K562 (cell line): ENCODE data around the gene PDE6C. TPM values are rescaled to one million over a fixed set of nuclear protein-coding genes. Genes with fewer than 3 reads are reported as not detected.
A peak's percentile ranks its signal among the peaks of the same experiment; 100 is the strongest.

Source experiments
- ATAC-seq: fragments of 200-7000 bp; cut with Tn5 transposase; 3 replicates; pipeline ENCODE4 v1.9.1; 2020; ENCODE audit warnings: moderate library complexity
- BruUV-seq: library from RNA; stranded (reverse); fragments of 400-500 nt; replicated peaks from 2 replicates; lab custom pipeline; 2021; lab: Mats Ljungman, UMichigan
- CTCF ChIA-PET: fragments of 300-600 bp; formaldehyde crosslinking; extraction: SDS; loops from one replicate; lab custom pipeline; 2021; ENCODE audit warnings: low intra/inter-chr PET ratio; lab: Yijun Ruan, JAX
- POLR2A ChIA-PET: fragments of 300-600, 350-650 bp; sonication (Branson Sonifier 250); formaldehyde crosslinking; extraction: SDS; loops from one replicate; lab custom pipeline; 2021; ENCODE audit warnings: antibody characterized with exemption, inconsistent platforms; lab: Yijun Ruan, JAX
- DNase-seq, 4 experiments: peaks; one replicate each; pipeline versions ENCODE4 v3.0.0 to v3.0.0-alpha.2; 2011 to 2018; ENCODE audit warnings: low spot score in 3 of 4, mixed read lengths in 3 of 4; ENCODE audit errors: extremely low read depth in 1 of 4
- FAIRE-seq: peaks from 2 replicates; lab custom pipeline; 2011; peaks lifted over from hg19 to GRCh38; lab: Jason Lieb, UNC
- H2AFZ ChIP-seq: 2 replicates; pipeline ENCODE4 v1.6.0; 2011; ENCODE audit warnings: low read depth, low read length, control low read depth, inconsistent platforms
- H3K27ac ChIP-seq: fragments of 200-600 bp; 3 replicates; pipeline ENCODE4 v1.8.0; 2011; ENCODE audit warnings: low read depth, mild to moderate bottlenecking, control low read depth, inconsistent platforms, low read length, moderate library complexity, mixed read lengths; ENCODE audit errors: extremely low read depth
- H3K27me3 ChIP-seq, 2 experiments: fragments of 300-600 bp in 1 of 2; 2 replicates in 1 of 2; 3 replicates in 1 of 2; pipeline versions ENCODE4 v1.6.0 to v1.8.0; 2011; ENCODE audit warnings: inconsistent platforms in 2 of 2, low read length in 2 of 2, mild to moderate bottlenecking in 1 of 2, mixed read lengths in 1 of 2, moderate library complexity in 1 of 2; ENCODE audit not compliant: control insufficient read depth in 2 of 2, insufficient read depth in 2 of 2
- H3K36me3 ChIP-seq: fragments of 300-600 bp; 3 replicates; pipeline ENCODE4 v1.8.0; 2011; ENCODE audit warnings: mild to moderate bottlenecking, low read length, inconsistent platforms; ENCODE audit not compliant: control insufficient read depth, insufficient read depth
- H3K4me1 ChIP-seq, 2 experiments: fragments of 200-600 bp in 1 of 2; replicated peaks in 1 of 2; 2 replicates in 1 of 2; 3 replicates in 1 of 2; pipeline versions ENCODE4 v1.5.1 to v1.8.0; 2011; ENCODE audit warnings: inconsistent platforms in 2 of 2, low read length in 2 of 2, mild to moderate bottlenecking in 1 of 2, mixed read lengths in 1 of 2, moderate library complexity in 1 of 2; ENCODE audit not compliant: control insufficient read depth in 2 of 2, insufficient read depth in 2 of 2
- H3K4me2 ChIP-seq: 2 replicates; pipeline ENCODE4 v1.6.1; 2011; ENCODE audit warnings: low read length, control low read depth, inconsistent platforms, mixed read lengths; ENCODE audit not compliant: insufficient read depth
- H3K4me3 ChIP-seq: fragments of 200-600 bp; sonication (generic), shearing (Covaris generic); 2 replicates; pipeline ENCODE4 v1.5.1; 2016; ENCODE audit warnings: control low read depth, inconsistent platforms
- H3K79me2 ChIP-seq: fragments of 200-600 bp; 3 replicates; pipeline ENCODE4 v1.8.0; 2011; ENCODE audit warnings: low read length, inconsistent platforms; ENCODE audit not compliant: control insufficient read depth, insufficient read depth
- H3K9ac ChIP-seq, 2 experiments: 2 replicates each; pipeline versions ENCODE4 v1.6.0 to v1.6.1; 2011; ENCODE audit warnings: low read depth in 2 of 2, low read length in 2 of 2, control low read depth in 1 of 2, inconsistent platforms in 1 of 2, mild to moderate bottlenecking in 1 of 2, mixed read lengths in 1 of 2; ENCODE audit not compliant: insufficient read depth in 1 of 2
- H3K9me1 ChIP-seq: one replicate; pipeline ENCODE4 v1.6.0; 2011; ENCODE audit warnings: inconsistent platforms, mild to moderate bottlenecking, low read length, moderate library complexity; ENCODE audit not compliant: control insufficient read depth, insufficient read depth
- H3K9me3 ChIP-seq: replicated peaks from 2 replicates; pipeline ENCODE4 v1.5.1; 2011; ENCODE audit warnings: low read depth, low read length, inconsistent platforms; ENCODE audit not compliant: control insufficient read depth, insufficient read depth
- H4K20me1 ChIP-seq: replicated peaks from 2 replicates; pipeline ENCODE4 v1.6.1; 2011; ENCODE audit warnings: low read length, inconsistent platforms, mixed read lengths; ENCODE audit not compliant: control insufficient read depth, insufficient read depth
- BCOR ChIP-seq: fragments of 450-650 bp; IDR thresholded peaks from 2 replicates; pipeline ENCODE4 v1.6.1; 2016
- CBX3 ChIP-seq, 2 experiments: IDR thresholded peaks; 1 replicate in 1 of 2; 2 replicates in 1 of 2; pipeline ENCODE4 v1.6.1; 2012; ENCODE audit warnings: inconsistent platforms in 2 of 2, low read length in 2 of 2, borderline replicate concordance in 1 of 2, control low read depth in 1 of 2
- CREB1 ChIP-seq, 2 experiments: sonication (generic) in 1 of 2; formaldehyde crosslinking in 1 of 2; IDR thresholded peaks; 2 replicates each; pipeline versions ENCODE4 v1.6.1 to v1.8.0; 2012 to 2022; ENCODE audit warnings: inconsistent platforms in 1 of 2, mild to moderate bottlenecking in 1 of 2, missing genetic modification reagents in 1 of 2, moderate library complexity in 1 of 2
- E4F1 ChIP-seq: fragments of 250-450 bp; sonication (Bioruptor Pico); IDR thresholded peaks from 2 replicates; pipeline ENCODE4 v1.5.0; 2021; ENCODE audit warnings: mild to moderate bottlenecking, borderline replicate concordance
- ETV1 ChIP-seq: fragments of 450-650 bp; conservative IDR thresholded peaks from 2 replicates; pipeline ENCODE4 v1.6.1; 2016; ENCODE audit warnings: missing genetic modification characterization, control low read depth, low read depth, missing compliant biosample characterization
- MCM2 ChIP-seq: fragments of 450-650 bp; IDR thresholded peaks from 2 replicates; pipeline ENCODE4 v1.6.1; 2017; ENCODE audit warnings: low read depth, mild to moderate bottlenecking
- PCBP1 ChIP-seq: fragments of 200-400 bp; formaldehyde crosslinking; IDR thresholded peaks from 2 replicates; pipeline ENCODE4 v1.6.1; 2018; ENCODE audit warnings: mild to moderate bottlenecking, low read depth, low read length; ENCODE audit not compliant: poor library complexity, severe bottlenecking
- POLR2G ChIP-seq: fragments of 200-400 bp; formaldehyde crosslinking; IDR thresholded peaks from 2 replicates; pipeline ENCODE4 v1.6.1; 2017; ENCODE audit warnings: low read depth, mild to moderate bottlenecking, antibody characterized with exemption, low read length, moderate library complexity
- SMARCB1 ChIP-seq: IDR thresholded peaks from 2 replicates; pipeline ENCODE4 v1.6.1; 2011; ENCODE audit warnings: improper control_type of control experiment, low read depth; ENCODE audit not compliant: insufficient read length
- YBX1 ChIP-seq: fragments of 450-650 bp; IDR thresholded peaks from 2 replicates; pipeline ENCODE4 v1.7.1; 2016; ENCODE audit warnings: mild to moderate bottlenecking
- ZNF140 ChIP-seq: fragments of 250-450 bp; sonication (Bioruptor Pico); IDR thresholded peaks from 2 replicates; pipeline ENCODE4 v1.8.0; 2021; ENCODE audit warnings: moderate library complexity, mild to moderate bottlenecking, inconsistent platforms
- WGBS: fragments of 100-300 bp; shearing (Covaris generic); methylation state at CpG from one replicate; pipeline ENCODE4 v1.1.6; 2016; ENCODE audit warnings: low coverage, mixed read lengths; ENCODE audit not compliant: insufficient coverage; ENCODE audit errors: missing lambda C conversion rate; 5-methylcytosine and 5-hydroxymethylcytosine counted together
- in situ Hi-C: fragments of 300-500 bp; cut with MboI; formaldehyde crosslinking; loops from 4 replicates; pipeline ENCODE4 v1.15.0; 2018; ENCODE audit warnings: inconsistent platforms, mixed read lengths
- intact Hi-C: fragments of 100-400 bp; cut with micrococcal nuclease; formaldehyde crosslinking; loops from 2 replicates; pipeline ENCODE4 v1.14.2; 2022
- polyA plus RNA-seq, 8 experiments: library from polyadenylated mRNA; depleted of rRNA in 4 of 8; stranded (reverse) in 5 of 8; unstranded in 3 of 8; fragments of >200 nt; fragmentation: Nextera tagmentation in 2 of 8; fragmentation: Illumina TruSeq in 1 of 8; extraction: Ambion mirVana in 2 of 8; extraction: Trizol in 1 of 8; gene quantifications; 2 replicates each; pipeline versions ENCODE4 v1.2.1 to v1.2.3, GENCODE V29; 2011 to 2014; ENCODE audit warnings: inconsistent platforms in 1 of 8, missing spikeins in 1 of 8
- total RNA-seq, 7 experiments: library from RNA; depleted of rRNA in 6 of 7; stranded (reverse); fragments of >200 nt in 6 of 7; fragmentation: Illumina TruSeq in 2 of 7; extraction: Trizol in 2 of 7; gene quantifications; 2 replicates each; pipeline versions ENCODE4 v1.2.1 to v1.2.3, GENCODE V29; 2011 to 2021; ENCODE audit warnings: low replicate concordance in 1 of 7
- TF ChIP-seq, protein P1 (sequence below): fragments of 450-650 bp; IDR thresholded peaks from 2 replicates; pipeline ENCODE4 v1.6.1; 2016; ENCODE audit warnings: mild to moderate bottlenecking
- TF ChIP-seq, protein P2 (sequence below): fragments of 450-650 bp; IDR thresholded peaks from 2 replicates; pipeline ENCODE4 v1.6.1; 2014; ENCODE audit warnings: low read depth, mild to moderate bottlenecking, moderate library complexity, borderline replicate concordance
- TF ChIP-seq, protein P3 (sequence below): sonication (generic); formaldehyde crosslinking; IDR thresholded peaks from 2 replicates; pipeline ENCODE4 v1.8.1; 2023; ENCODE audit warnings: mild to moderate bottlenecking, missing genetic modification reagents

The PDE6C gene
- total and polyA plus RNA-seq, 9 of the 15 experiments (the other 6 are each of a cell fraction or from before 2014, with no cell fraction given): not detected

- Histone ChIP-seq H3K9me3 (no peaks in the 10 kb centered on the region), H3K79me2 (no peaks in the 10 kb centered on the region), H3K27me3 (peaks cover 0 to 11% of the 10 kb centered on the region in 2 experiments; a peak in 2 of 5 replicates), H3K27ac (no peak overlapping the region), H2AFZ (peak overlapping the region; percentile 66), H3K36me3 (no peaks in the 10 kb centered on the region), H3K4me2 (no peak overlapping the region), H4K20me1 (no peaks in the 10 kb centered on the region), H3K4me3 (no peak overlapping the region), H3K9me1 (no peaks in the 10 kb centered on the region), H3K9ac (no peak overlapping the region), H3K4me1 (no peaks in the 10 kb centered on the region; a peak in 1 of 5 replicates)
- CTCF ChIA-PET: no interaction called here
- POLR2A ChIA-PET: no interaction called here
- BruUV-seq: no TSS peak
- ATAC-seq (no peak), DNase-seq (no peak), FAIRE-seq (no peak)
- 41% methylated on average over 5 of the region's 7 CpGs for WGBS
- in situ Hi-C loops (no loop called here), intact Hi-C loops (no loop called here)
- TF ChIP-seq POLR2G (no peak), ZNF140 (no peak), E4F1 (CRISPR knock-in tag) (no peak), SMARCB1 (no peak), MCM2 (no peak), ETV1 (tag) (no peak), PCBP1 (no peak), YBX1 (no peak), CREB1 (IDR thresholded peaks at IDR 0.05) (no peak), CREB1 (CRISPR knock-in tag; IDR thresholded peaks at IDR 0.05) (no peak), CBX3 (IDR thresholded peaks at IDR 0.05; ENCODE audit: borderline replicate concordance in 1 of 2, low read length in 2 of 2) (no peak), BCOR (no peak)
- TF ChIP-seq, protein P1, sequence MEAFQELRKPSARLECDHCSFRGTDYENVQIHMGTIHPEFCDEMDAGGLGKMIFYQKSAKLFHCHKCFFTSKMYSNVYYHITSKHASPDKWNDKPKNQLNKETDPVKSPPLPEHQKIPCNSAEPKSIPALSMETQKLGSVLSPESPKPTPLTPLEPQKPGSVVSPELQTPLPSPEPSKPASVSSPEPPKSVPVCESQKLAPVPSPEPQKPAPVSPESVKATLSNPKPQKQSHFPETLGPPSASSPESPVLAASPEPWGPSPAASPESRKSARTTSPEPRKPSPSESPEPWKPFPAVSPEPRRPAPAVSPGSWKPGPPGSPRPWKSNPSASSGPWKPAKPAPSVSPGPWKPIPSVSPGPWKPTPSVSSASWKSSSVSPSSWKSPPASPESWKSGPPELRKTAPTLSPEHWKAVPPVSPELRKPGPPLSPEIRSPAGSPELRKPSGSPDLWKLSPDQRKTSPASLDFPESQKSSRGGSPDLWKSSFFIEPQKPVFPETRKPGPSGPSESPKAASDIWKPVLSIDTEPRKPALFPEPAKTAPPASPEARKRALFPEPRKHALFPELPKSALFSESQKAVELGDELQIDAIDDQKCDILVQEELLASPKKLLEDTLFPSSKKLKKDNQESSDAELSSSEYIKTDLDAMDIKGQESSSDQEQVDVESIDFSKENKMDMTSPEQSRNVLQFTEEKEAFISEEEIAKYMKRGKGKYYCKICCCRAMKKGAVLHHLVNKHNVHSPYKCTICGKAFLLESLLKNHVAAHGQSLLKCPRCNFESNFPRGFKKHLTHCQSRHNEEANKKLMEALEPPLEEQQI: no peak
- TF ChIP-seq, protein P2, sequence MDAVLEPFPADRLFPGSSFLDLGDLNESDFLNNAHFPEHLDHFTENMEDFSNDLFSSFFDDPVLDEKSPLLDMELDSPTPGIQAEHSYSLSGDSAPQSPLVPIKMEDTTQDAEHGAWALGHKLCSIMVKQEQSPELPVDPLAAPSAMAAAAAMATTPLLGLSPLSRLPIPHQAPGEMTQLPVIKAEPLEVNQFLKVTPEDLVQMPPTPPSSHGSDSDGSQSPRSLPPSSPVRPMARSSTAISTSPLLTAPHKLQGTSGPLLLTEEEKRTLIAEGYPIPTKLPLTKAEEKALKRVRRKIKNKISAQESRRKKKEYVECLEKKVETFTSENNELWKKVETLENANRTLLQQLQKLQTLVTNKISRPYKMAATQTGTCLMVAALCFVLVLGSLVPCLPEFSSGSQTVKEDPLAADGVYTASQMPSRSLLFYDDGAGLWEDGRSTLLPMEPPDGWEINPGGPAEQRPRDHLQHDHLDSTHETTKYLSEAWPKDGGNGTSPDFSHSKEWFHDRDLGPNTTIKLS: no peak
- TF ChIP-seq, protein P3, sequence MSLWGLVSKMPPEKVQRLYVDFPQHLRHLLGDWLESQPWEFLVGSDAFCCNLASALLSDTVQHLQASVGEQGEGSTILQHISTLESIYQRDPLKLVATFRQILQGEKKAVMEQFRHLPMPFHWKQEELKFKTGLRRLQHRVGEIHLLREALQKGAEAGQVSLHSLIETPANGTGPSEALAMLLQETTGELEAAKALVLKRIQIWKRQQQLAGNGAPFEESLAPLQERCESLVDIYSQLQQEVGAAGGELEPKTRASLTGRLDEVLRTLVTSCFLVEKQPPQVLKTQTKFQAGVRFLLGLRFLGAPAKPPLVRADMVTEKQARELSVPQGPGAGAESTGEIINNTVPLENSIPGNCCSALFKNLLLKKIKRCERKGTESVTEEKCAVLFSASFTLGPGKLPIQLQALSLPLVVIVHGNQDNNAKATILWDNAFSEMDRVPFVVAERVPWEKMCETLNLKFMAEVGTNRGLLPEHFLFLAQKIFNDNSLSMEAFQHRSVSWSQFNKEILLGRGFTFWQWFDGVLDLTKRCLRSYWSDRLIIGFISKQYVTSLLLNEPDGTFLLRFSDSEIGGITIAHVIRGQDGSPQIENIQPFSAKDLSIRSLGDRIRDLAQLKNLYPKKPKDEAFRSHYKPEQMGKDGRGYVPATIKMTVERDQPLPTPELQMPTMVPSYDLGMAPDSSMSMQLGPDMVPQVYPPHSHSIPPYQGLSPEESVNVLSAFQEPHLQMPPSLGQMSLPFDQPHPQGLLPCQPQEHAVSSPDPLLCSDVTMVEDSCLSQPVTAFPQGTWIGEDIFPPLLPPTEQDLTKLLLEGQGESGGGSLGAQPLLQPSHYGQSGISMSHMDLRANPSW: no peak
Measured at GRCh38 chr10:93590638-93591037, 21.7 kb upstream of the PDE6C start.
